Activated T-helper 2 cell treated with anti-CD3 and anti-CD28 coated beads, Interferon-gamma antibody, Interleukin-2, Interleukin-4, amounts not matched to agents 10 μg/mL and 5 μg/mL and 100 μg/mL, durations not matched to agents 14 hours and 24 hours and 36 hours (primary cell): Measurements from ENCODE around the gene COPS2. TPM values are rescaled to one million over a fixed set of nuclear protein-coding genes. Genes with fewer than 3 reads are reported as not detected.
"Not testable (repeated sequence)": the region's sequence is repeated elsewhere in the genome, so short reads cannot be mapped to it uniquely, and the experiment has no call there.

ENCODE experiments used
- DNase-seq: peaks from one replicate; pipeline ENCODE4 v3.0.0; 2021; ENCODE audit warnings: low spot score
- H3K27ac Mint-ChIP-seq: one replicate; pipeline ENCODE4 v1.8.0; 2021; ENCODE audit warnings: mixed read lengths
- H3K27me3 Mint-ChIP-seq: one replicate; pipeline ENCODE4 v1.8.0; 2021; ENCODE audit warnings: low read depth, mixed read lengths
- H3K36me3 Mint-ChIP-seq: one replicate; pipeline ENCODE4 v1.8.0; 2021; ENCODE audit warnings: low read depth, mixed read lengths
- H3K4me1 Mint-ChIP-seq: one replicate; pipeline ENCODE4 v1.8.0; 2021; ENCODE audit warnings: low read depth, mixed read lengths
- H3K4me3 Mint-ChIP-seq: one replicate; pipeline ENCODE4 v1.8.0; 2021; ENCODE audit warnings: low read depth, mild to moderate bottlenecking, moderate library complexity, mixed read lengths
- H3K9me3 Mint-ChIP-seq: one replicate; pipeline ENCODE4 v1.8.0; 2021; ENCODE audit warnings: mixed read lengths
- intact Hi-C: fragments of 100-400 bp; cut with micrococcal nuclease; formaldehyde crosslinking; loops from one replicate; pipeline ENCODE4 v1.15.1; 2023
- total RNA-seq: library from RNA; stranded (reverse); gene quantifications from 2 replicates; pipeline ENCODE4 v1.2.3, GENCODE V29; 2022

The COPS2 gene
- total RNA-seq, 1 donor from 2014 or later = 94.7 TPM

DNA sequence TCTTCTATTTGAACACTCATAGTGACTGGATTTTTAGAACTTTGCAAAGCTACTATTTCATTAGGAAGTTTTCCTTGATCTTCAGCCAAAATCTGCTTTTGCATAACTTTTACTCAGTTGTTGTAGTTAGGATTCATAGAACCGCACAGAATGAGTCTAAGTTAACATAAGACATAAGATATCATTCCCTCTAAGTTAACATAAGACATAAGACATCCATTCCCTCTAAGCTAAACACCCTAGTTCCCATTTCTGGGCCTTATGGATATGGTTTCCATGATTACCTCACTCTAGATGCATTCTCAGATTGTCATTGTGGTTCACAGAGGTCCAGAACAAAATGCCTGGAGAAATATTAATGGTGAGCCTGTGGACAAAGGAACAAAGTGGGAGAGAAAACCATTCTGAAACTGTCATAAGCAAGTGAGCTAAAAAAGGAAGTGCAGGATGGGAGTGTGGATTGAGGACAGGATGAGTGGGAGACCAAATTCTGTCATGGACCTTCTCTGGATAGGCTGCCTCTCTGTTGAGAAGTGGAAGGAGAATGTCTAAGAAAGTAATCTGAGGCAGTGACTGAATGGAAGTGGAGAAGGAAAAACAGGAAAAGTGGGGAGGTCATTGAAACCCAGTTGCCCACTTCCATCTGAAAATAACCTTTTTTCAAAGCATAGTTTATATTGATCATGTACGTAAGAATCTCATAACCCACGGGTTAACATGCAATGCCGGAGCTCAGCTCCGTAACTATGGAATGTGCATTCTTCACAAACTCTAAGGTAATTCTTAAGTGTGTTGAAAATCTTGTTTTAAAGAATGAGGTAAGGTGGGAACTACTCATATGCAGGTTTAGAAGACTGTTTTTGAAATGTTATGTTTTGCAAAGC is 71.8 kb downstream of the COPS2 start:
- Mint-ChIP-seq H3K36me3 (no peaks in the 10 kb centered on the region), H3K27me3 (peaks cover 8% of the 10 kb centered on the region), H3K4me1 (no peaks in the 10 kb centered on the region), H3K27ac (no peak overlapping the region), H3K9me3 (no peaks in the 10 kb centered on the region), H3K4me3 (no peak overlapping the region)
- intact Hi-C loops = no loop called here
- DNase-seq = no peak

DNA sequence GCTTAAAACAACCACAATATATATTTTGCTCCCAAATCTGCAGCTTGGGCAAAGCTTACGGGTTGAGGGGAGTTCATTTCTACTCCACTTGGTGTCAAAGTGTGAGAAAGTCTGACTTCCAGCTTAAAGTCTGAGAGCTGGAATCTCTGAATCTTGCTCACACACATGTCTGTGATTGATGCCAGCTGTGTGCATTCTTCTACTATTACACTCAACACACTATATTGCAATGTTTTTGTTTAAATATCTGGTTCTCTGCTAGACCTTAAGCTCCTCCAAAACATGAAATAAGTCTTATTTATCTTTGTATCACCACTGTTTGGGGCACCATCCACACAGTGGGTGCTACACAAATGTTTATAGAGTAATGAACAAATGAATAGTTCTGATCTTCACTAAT is 72.4 kb downstream of the COPS2 start:
- H3K27ac Mint-ChIP-seq = no peak overlapping the region
- no peak overlapping the region for H3K4me3 Mint-ChIP-seq
- intact Hi-C loops = no loop called here
- no peak for DNase-seq
- H3K9me3 Mint-ChIP-seq = no peaks in the 10 kb centered on the region
- no peaks in the 10 kb centered on the region for H3K4me1 Mint-ChIP-seq
- no peaks in the 10 kb centered on the region for H3K36me3 Mint-ChIP-seq
- peaks cover 12% of the 10 kb centered on the region for H3K27me3 Mint-ChIP-seq

DNA sequence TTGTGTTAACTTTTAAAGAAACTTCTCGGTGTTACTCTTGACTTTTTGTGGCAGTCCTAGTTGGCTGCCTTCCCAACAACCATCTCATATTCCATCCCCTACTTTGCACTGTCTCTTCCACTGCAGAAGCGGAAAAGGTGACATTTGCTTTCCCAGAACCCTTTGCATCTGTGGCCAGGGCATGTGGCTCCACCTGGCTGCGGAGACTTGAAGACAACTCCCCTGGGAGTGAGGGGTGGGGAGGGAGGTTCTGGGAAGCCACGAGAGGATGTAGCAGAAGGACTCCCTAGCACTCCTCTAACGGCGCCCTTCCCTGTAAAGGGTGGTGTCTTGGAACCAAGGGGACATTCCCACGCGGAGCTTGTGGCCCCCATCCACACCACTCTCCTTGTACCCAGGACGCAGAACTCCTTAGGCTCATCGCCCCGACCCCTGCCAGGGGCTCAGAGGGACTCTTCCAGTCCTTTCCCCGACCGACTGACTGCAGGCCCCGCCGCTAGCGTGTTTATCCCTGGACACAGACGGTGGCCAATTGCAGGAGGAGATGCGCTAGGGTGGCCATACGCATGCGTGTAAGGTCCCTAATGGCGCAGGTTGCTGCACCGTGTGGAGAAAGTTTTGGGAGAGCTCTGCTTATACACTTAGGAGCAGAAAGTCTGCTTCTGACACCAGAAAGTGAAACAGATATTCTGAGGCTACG is 75.9 kb downstream of the COPS2 start:
- DNase-seq = no peak
- Mint-ChIP-seq H3K27me3 (peaks cover 10% of the 10 kb centered on the region), H3K27ac (no peak overlapping the region), H3K4me1 (peaks cover 1% of the 10 kb centered on the region), H3K9me3 (no peaks in the 10 kb centered on the region), H3K36me3 (no peaks in the 10 kb centered on the region), H3K4me3 (no peak overlapping the region)
- intact Hi-C loops = no loop called here

DNA sequence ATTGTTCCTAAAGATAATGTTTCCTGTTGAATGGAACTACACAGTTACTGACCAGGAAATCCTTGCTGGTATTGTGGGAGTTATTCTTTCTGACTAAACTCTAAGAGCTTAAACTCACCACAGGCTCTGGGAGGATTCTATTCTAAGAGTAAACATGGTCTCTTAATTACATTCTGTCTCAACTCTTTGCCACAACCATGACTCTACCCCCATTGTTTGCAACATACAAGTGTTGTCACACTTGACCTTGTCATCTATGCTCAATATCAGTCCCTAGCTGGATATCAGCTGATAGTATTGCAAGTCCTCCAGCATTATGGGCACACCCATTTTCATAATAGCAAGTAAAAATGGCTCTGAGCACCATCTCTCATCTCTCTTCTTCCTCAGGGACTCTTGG is 79.5 kb downstream of the COPS2 start:
- H3K4me3 Mint-ChIP-seq = no peak overlapping the region
- peaks cover 22% of the 10 kb centered on the region for H3K27me3 Mint-ChIP-seq
- no peak for DNase-seq
- intact Hi-C loops = no loop called here
- no peaks in the 10 kb centered on the region for H3K9me3 Mint-ChIP-seq
- no peaks in the 10 kb centered on the region for H3K36me3 Mint-ChIP-seq
- no peak overlapping the region for H3K27ac Mint-ChIP-seq
- peaks cover 1% of the 10 kb centered on the region for H3K4me1 Mint-ChIP-seq

DNA sequence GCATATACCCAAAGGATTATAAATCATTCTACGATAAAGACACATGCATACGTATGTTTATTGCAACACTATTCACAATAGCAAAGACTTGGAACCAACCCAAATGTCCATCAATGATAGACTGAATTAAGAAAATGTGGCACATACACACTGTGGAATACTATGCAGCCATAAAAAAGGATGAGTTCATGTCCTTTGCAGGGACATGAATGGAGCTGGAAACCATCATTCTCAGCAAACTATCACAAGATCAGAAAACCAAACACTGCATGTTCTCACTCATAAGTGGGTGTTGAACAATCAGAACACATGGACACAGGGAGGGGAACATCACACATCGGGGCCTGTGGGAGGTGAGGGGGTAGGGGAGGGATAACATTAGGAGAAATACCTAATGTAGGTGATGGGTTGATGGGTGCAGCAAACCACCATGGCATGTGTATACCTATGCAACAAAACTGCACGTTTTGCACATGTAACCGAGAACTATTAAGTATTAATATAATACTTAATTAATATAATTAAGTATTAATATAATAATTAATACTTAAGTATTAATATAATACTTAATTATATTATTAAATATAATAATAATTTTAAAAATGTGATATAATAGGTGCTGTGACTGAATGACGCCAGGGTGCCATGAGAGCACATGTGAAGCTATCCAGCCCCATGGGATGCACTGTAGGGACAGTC is 80.7 kb downstream of the COPS2 start:
- H3K27ac Mint-ChIP-seq, H3K9me3 Mint-ChIP-seq, DNase-seq, H3K36me3 Mint-ChIP-seq, H3K4me3 Mint-ChIP-seq, H3K4me1 Mint-ChIP-seq, intact Hi-C loops: not testable (repeated sequence)
- peaks cover 31% of the 10 kb centered on the region for H3K27me3 Mint-ChIP-seq

Other genes starting within 250 kb of the COPS2 start
- gene SHC4, start 191.7 kb downstream of the COPS2 start, total RNA-seq = 8.3 and 8.9 TPM in 2 replicates
- 33.5 and 37.0 TPM in 2 replicates for gene SECISBP2L, start 109.2 kb downstream of the COPS2 start, total RNA-seq
- 29.8 and 33.3 TPM in 2 replicates for gene GALK2, start 14.6 kb upstream of the COPS2 start, total RNA-seq